ENCODE data around the gene ZNF662. TPM values are rescaled to one million over a fixed set of nuclear protein-coding genes. Genes with fewer than 3 reads are reported as not detected.
A peak's percentile ranks its signal among the peaks of the same experiment; 100 is the strongest.

The ZNF662 gene
- total and polyA plus RNA-seq, 2 of the 13 experiments (the other 11 are each of a cell fraction or from before 2014, with no cell fraction given) = not detected

GRCh38 chr3:42880601-42881451 lies 25.1 kb upstream of the ZNF662 start (continued):
- TF ChIP-seq, protein P1, sequence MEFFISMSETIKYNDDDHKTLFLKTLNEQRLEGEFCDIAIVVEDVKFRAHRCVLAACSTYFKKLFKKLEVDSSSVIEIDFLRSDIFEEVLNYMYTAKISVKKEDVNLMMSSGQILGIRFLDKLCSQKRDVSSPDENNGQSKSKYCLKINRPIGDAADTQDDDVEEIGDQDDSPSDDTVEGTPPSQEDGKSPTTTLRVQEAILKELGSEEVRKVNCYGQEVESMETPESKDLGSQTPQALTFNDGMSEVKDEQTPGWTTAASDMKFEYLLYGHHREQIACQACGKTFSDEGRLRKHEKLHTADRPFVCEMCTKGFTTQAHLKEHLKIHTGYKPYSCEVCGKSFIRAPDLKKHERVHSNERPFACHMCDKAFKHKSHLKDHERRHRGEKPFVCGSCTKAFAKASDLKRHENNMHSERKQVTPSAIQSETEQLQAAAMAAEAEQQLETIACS (CRISPR knock-in tag; IDR thresholded peaks at IDR 0.05) = no peak
- no peak for TF ChIP-seq AGO2 (optimal IDR thresholded peaks at IDR 0.05; ENCODE audit: low read depth, low read length)
- no peak for TF ChIP-seq ZSCAN29 (CRISPR knock-in tag; conservative IDR thresholded peaks at IDR 0.05)
- no peak for TF ChIP-seq ZFP1 (CRISPR knock-in tag; IDR thresholded peaks at IDR 0.05)
- 0 out of 2 replicates have a peak, but pooled peaks have one; percentile 35 for TF ChIP-seq KAT8 (CRISPR knock-in tag; IDR thresholded peaks at IDR 0.05)
- no peak for TF ChIP-seq EP300 (IDR thresholded peaks at IDR 0.05; ENCODE audit: low read depth in 2 of 2, low read length in 2 of 2)
- TF ChIP-seq EP300 (CRISPR knock-in tag; IDR thresholded peaks at IDR 0.05; ENCODE audit: borderline replicate concordance) = no peak
- no peak for TF ChIP-seq ZNF337 (CRISPR knock-in tag; IDR thresholded peaks at IDR 0.05; ENCODE audit: borderline replicate concordance, low read depth)
- no peak for TF ChIP-seq MBD4 (IDR thresholded peaks at IDR 0.05; ENCODE audit: borderline replicate concordance, low read length)
- TF ChIP-seq WIZ (CRISPR knock-in tag; IDR thresholded peaks at IDR 0.05) = 0 out of 2 replicates have a peak, but pooled peaks have one; percentile 65
- no peak for TF ChIP-seq RFX3 (CRISPR knock-in tag; IDR thresholded peaks at IDR 0.05)
- 0 out of 2 replicates have a peak, but pooled peaks have one; percentile 24 for TF ChIP-seq DPF2 (CRISPR knock-in tag; IDR thresholded peaks at IDR 0.05; ENCODE audit: borderline replicate concordance, low read depth)
- no peak for TF ChIP-seq PLRG1 (conservative IDR thresholded peaks at IDR 0.05)
- TF ChIP-seq DNMT3B (CRISPR knock-in tag; conservative IDR thresholded peaks at IDR 0.05) = no peak
- TF ChIP-seq DRAP1 (CRISPR knock-in tag; IDR thresholded peaks at IDR 0.05) = no peak
- TF ChIP-seq AGO1 (IDR thresholded peaks at IDR 0.05; ENCODE audit: low read depth, low read length, poor library complexity, severe bottlenecking) = peak; percentile 46
- no peak for TF ChIP-seq ZNF17 (CRISPR knock-in tag; IDR thresholded peaks at IDR 0.05)
- 0 out of 2 replicates have a peak, but pooled peaks have one; percentile 10 for TF ChIP-seq ZNF543 (CRISPR knock-in tag; IDR thresholded peaks at IDR 0.05)
- no peak for TF ChIP-seq NFE2 (CRISPR knock-in tag; IDR thresholded peaks at IDR 0.05)
- peak; percentile 54; the same call in 1 of the 2 replicates for TF ChIP-seq RXRA (CRISPR knock-in tag; IDR thresholded peaks at IDR 0.05)
- TF ChIP-seq, protein P2, sequence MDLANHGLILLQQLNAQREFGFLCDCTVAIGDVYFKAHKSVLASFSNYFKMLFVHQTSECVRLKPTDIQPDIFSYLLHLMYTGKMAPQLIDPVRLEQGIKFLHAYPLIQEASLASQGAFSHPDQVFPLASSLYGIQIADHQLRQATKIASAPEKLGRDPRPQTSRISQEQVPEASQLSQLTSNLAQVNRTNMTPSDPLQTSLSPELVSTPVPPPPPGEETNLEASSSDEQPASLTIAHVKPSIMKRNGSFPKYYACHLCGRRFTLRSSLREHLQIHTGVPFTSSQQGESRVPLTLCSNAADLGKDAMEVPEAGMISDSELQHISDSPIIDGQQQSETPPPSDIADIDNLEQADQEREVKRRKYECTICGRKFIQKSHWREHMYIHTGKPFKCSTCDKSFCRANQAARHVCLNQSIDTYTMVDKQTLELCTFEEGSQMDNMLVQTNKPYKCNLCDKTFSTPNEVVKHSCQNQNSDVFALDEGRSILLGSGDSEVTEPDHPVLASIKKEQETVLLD (CRISPR knock-in tag; IDR thresholded peaks at IDR 0.05; ENCODE audit: low read depth) = no peak
- TF ChIP-seq RELA (CRISPR knock-in tag; IDR thresholded peaks at IDR 0.05) = no peak
- 0 out of 2 replicates have a peak, but pooled peaks have one; percentile 28 for TF ChIP-seq MEF2D (CRISPR knock-in tag; IDR thresholded peaks at IDR 0.05)
- TF ChIP-seq MLX (CRISPR knock-in tag; IDR thresholded peaks at IDR 0.05) = no peak
- TF ChIP-seq TBP (CRISPR knock-in tag; IDR thresholded peaks at IDR 0.05) = no peak
- TF ChIP-seq MAZ (IDR thresholded peaks at IDR 0.05; ENCODE audit: borderline replicate concordance, low read depth, low read length) = peak; percentile 69; the same call in 1 of the 2 replicates
- TF ChIP-seq MAZ (CRISPR knock-in tag; IDR thresholded peaks at IDR 0.05; ENCODE audit: low read depth) = peak; percentile 79
- TF ChIP-seq RFXAP (CRISPR knock-in tag; IDR thresholded peaks at IDR 0.05; ENCODE audit: borderline replicate concordance) = peak; percentile 47; the same call in 1 of the 2 replicates
- TF ChIP-seq ZNF788 (CRISPR knock-in tag; IDR thresholded peaks at IDR 0.05; ENCODE audit: borderline replicate concordance) = peak; percentile 79; the same call in 1 of the 2 replicates
